Choroid plexus epithelial cell (primary cell): ENCODE measurements around the gene IL12RB2.
A peak's percentile ranks its signal among the peaks of the same experiment; 100 is the strongest.

ENCODE experiments used
- DNase-seq: peaks from one replicate; pipeline ENCODE4 v3.0.0-alpha.2; 2010; ENCODE audit warnings: low read depth
- H3K4me3 ChIP-seq: 2 replicates; pipeline ENCODE4 v1.5.1; 2011; ENCODE audit warnings: low read depth, mild to moderate bottlenecking, control low read depth, low read length, moderate library complexity
- CTCF ChIP-seq: conservative IDR thresholded peaks from 2 replicates; pipeline ENCODE4 v1.5.1; 2011; ENCODE audit warnings: low read depth, mild to moderate bottlenecking, control low read depth, inconsistent platforms, low read length, moderate library complexity

The IL12RB2 gene

GRCh38 chr1:67371681-67372080 is 64.0 kb downstream of the IL12RB2 start:
- H3K4me3 ChIP-seq, result no peak overlapping the region
- no peak for TF ChIP-seq CTCF
- peak; percentile 49 for DNase-seq

GRCh38 chr1:67372136-67372535 is 64.5 kb downstream of the IL12RB2 start:
- no peak overlapping the region for H3K4me3 ChIP-seq
- TF ChIP-seq CTCF, result no peak
- peak; percentile 37 for DNase-seq

- no peak overlapping the region for H3K4me3 ChIP-seq
- no peak for TF ChIP-seq CTCF
- no peak for DNase-seq
Observed at GRCh38 chr1:67372898-67373297, 65.2 kb downstream of the IL12RB2 start.

- no peak for DNase-seq
- no peak overlapping the region for H3K4me3 ChIP-seq
- TF ChIP-seq CTCF, result no peak
Observed at GRCh38 chr1:67376381-67376780, 68.7 kb downstream of the IL12RB2 start.

- no peak overlapping the region for H3K4me3 ChIP-seq
- TF ChIP-seq CTCF, result no peak
- no peak for DNase-seq
Observed at GRCh38 chr1:67377253-67377652, 69.6 kb downstream of the IL12RB2 start.

- TF ChIP-seq CTCF, result no peak
- no peak overlapping the region for H3K4me3 ChIP-seq
- DNase-seq, result no peak
Observed at GRCh38 chr1:67381154-67381553, 73.5 kb downstream of the IL12RB2 start.

GRCh38 chr1:67382292-67382691 is 74.6 kb downstream of the IL12RB2 start:
- TF ChIP-seq CTCF, result no peak
- no peak overlapping the region for H3K4me3 ChIP-seq
- DNase-seq, result no peak
